Suprapubic skin (tissue), 4 donors: ENCODE data around the gene PROC. TPM values are rescaled to one million over a fixed set of nuclear protein-coding genes. Genes with fewer than 3 reads are reported as not detected.

ENCODE experiments used
- DNase-seq, 2 donors: peaks; one replicate each; pipeline ENCODE4 v3.0.0-alpha.2; 2019; ENCODE audit warnings: low spot score in 2 of 2
- H3K27ac ChIP-seq: fragments of 200-600 bp; sonication (generic); one replicate; pipeline ENCODE4 v1.5.1; 2019
- H3K27me3 ChIP-seq: fragments of 200-600 bp; sonication (generic); one replicate; pipeline ENCODE4 v1.5.1; 2019
- H3K36me3 ChIP-seq: fragments of 200-600 bp; sonication (generic); one replicate; pipeline ENCODE4 v1.5.1; 2019
- H3K4me1 ChIP-seq: fragments of 200-600 bp; sonication (generic); one replicate; pipeline ENCODE4 v1.5.1; 2019
- H3K4me3 ChIP-seq: fragments of 200-600 bp; sonication (generic); one replicate; pipeline ENCODE4 v1.5.1; 2019; ENCODE audit warnings: mild to moderate bottlenecking
- H3K9me3 ChIP-seq: fragments of 200-600 bp; sonication (generic); one replicate; pipeline ENCODE4 v1.5.1; 2019
- EP300 ChIP-seq: sonication (generic); formaldehyde crosslinking; IDR thresholded peaks from one replicate; pipeline ENCODE4 v1.6.1; 2017; ENCODE audit warnings: antibody characterized with exemption
- POLR2A ChIP-seq, 2 donors: fragments of 450-650 bp; IDR thresholded peaks; one replicate each; pipeline ENCODE4 v1.6.1; 2017; ENCODE audit warnings: antibody characterized with exemption in 2 of 2, mild to moderate bottlenecking in 2 of 2, moderate library complexity in 2 of 2
- POLR2AphosphoS5 ChIP-seq, 3 donors: sonication (generic); formaldehyde crosslinking; IDR thresholded peaks; one replicate each; pipeline ENCODE4 v1.6.1; 2017; ENCODE audit warnings: antibody characterized with exemption in 3 of 3
- WGBS: methylation state at CpG from one replicate; pipeline ENCODE4 v1.1.5; 2018; 5-methylcytosine and 5-hydroxymethylcytosine counted together
- total RNA-seq, 4 donors: library from RNA; depleted of rRNA; stranded (reverse); fragments of >200 nt; gene quantifications; one replicate each; pipeline ENCODE4 v1.1.0, GENCODE V29; 2016
- TF ChIP-seq, protein P1 (sequence below), 2 donors: fragments of 200-600 bp in 1 of 2; fragments of 450-650 bp in 1 of 2; sonication (generic) in 1 of 2; IDR thresholded peaks; one replicate each; pipeline ENCODE4 v1.5.1; 2016 to 2019; ENCODE audit warnings: antibody characterized with exemption in 2 of 2, mild to moderate bottlenecking in 1 of 2, moderate library complexity in 1 of 2

PROC gene
- 1 to 10 TPM in 1 of 4 donors, under 1 TPM in 1, not detected in 2; 0.36 to 7.1 TPM for total RNA-seq

DNA sequence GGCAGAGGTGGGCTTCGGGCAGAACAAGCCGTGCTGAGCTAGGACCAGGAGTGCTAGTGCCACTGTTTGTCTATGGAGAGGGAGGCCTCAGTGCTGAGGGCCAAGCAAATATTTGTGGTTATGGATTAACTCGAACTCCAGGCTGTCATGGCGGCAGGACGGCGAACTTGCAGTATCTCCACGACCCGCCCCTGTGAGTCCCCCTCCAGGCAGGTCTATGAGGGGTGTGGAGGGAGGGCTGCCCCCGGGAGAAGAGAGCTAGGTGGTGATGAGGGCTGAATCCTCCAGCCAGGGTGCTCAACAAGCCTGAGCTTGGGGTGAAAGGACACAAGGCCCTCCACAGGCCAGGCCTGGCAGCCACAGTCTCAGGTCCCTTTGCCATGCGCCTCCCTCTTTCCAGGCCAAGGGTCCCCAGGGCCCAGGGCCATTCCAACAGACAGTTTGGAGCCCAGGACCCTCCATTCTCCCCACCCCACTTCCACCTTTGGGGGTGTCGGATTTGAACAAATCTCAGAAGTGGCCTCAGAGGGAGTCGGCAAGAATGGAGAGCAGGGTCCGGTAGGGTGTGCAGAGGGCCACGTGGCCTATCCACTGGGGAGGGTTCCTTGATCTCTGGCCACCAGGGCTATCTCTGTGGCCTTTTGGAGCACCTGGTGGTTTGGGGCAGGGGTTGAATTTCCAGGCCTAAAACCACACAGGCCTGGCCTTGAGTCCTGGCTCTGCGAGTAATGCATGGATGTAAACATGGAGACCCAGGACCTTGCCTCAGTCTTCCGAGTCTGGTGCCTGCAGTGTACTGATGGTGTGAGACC lies at the start of gene PROC:
Gene PROC (plus strand): TSS at position 128 of the 812 bp plus-strand sequence. CDS start 1,516 bp downstream, outside the sequence.
- Histone ChIP-seq H3K36me3 (no peaks in the 10 kb centered on the region), H3K4me3 (no peak within 1 kb of the TSS), H3K4me1 (peaks cover 37% of the 10 kb centered on the region), H3K27ac (no peak within 1 kb of the TSS), H3K9me3 (no peaks in the 10 kb centered on the region), H3K27me3 (peaks cover 17% of the 10 kb centered on the region)
- 92% methylated on average over 8 of the region's 16 CpGs for WGBS
- no peak for DNase-seq
- no peak for TF ChIP-seq POLR2AphosphoS5 (IDR thresholded peaks at IDR 0.05)

DNA sequence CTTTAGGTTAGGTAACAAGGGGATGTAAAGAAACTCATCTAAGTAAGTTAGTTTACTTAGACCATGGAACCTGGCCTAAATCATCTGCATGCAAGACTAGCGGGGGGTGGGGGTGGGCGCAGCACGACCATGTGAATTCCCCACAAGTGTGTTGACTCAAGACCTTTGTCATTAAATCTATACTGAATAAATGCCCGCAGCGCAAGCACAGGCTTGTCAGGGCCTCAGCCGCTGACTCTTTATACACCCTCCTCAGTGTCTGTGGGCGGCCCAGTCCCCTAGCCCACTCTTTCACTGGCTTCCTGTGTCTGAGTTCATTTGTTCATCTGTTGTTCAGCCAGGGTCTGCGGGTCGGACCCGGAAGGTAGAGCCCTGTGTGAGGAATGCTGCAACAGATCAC lies 48.2 kb upstream of the PROC start:
- H3K27me3 ChIP-seq, result no peaks in the 10 kb centered on the region
- no peak for DNase-seq
- no peak overlapping the region for H3K27ac ChIP-seq
- 98% methylated on average over 10 of the region's 10 CpGs for whole genome bisulfite sequencing
- H3K36me3 ChIP-seq, result no peaks in the 10 kb centered on the region
- no peak for TF ChIP-seq POLR2A (IDR thresholded peaks at IDR 0.05)
- TF ChIP-seq, protein P1, sequence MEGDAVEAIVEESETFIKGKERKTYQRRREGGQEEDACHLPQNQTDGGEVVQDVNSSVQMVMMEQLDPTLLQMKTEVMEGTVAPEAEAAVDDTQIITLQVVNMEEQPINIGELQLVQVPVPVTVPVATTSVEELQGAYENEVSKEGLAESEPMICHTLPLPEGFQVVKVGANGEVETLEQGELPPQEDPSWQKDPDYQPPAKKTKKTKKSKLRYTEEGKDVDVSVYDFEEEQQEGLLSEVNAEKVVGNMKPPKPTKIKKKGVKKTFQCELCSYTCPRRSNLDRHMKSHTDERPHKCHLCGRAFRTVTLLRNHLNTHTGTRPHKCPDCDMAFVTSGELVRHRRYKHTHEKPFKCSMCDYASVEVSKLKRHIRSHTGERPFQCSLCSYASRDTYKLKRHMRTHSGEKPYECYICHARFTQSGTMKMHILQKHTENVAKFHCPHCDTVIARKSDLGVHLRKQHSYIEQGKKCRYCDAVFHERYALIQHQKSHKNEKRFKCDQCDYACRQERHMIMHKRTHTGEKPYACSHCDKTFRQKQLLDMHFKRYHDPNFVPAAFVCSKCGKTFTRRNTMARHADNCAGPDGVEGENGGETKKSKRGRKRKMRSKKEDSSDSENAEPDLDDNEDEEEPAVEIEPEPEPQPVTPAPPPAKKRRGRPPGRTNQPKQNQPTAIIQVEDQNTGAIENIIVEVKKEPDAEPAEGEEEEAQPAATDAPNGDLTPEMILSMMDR (IDR thresholded peaks at IDR 0.05), result no peak
- no peak for TF ChIP-seq POLR2AphosphoS5 (IDR thresholded peaks at IDR 0.05)
- peaks cover 5% of the 10 kb centered on the region for H3K4me1 ChIP-seq
- H3K4me3 ChIP-seq, result no peak overlapping the region
- H3K9me3 ChIP-seq, result peaks cover 8% of the 10 kb centered on the region

DNA sequence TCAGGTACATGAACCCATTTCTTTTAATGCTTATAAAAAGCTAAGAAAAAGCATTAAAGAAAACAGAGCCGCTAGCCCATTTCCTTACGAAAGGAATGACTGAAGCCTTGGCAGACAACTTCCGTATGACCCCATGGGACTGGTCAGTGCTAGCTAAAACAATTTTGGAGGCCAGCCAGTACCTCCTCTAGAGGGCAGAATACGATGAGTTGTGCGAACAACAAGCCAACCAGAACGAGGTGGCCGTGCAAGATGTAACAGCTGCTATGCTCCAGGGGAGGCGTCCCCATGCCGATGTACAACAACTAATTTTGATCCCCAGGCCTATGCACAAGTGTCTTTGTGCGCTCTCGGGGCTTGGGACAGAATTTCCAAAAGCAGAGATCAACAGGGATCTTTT lies 47.2 kb upstream of the PROC start:
- TF ChIP-seq EP300 (no peak), POLR2AphosphoS5 (IDR thresholded peaks at IDR 0.05) (no peak), POLR2A (IDR thresholded peaks at IDR 0.05) (no peak)
- TF ChIP-seq, protein P1 (IDR thresholded peaks at IDR 0.05), result no peak
- WGBS, result 89% methylated on average over 11 of the region's 11 CpGs

DNA sequence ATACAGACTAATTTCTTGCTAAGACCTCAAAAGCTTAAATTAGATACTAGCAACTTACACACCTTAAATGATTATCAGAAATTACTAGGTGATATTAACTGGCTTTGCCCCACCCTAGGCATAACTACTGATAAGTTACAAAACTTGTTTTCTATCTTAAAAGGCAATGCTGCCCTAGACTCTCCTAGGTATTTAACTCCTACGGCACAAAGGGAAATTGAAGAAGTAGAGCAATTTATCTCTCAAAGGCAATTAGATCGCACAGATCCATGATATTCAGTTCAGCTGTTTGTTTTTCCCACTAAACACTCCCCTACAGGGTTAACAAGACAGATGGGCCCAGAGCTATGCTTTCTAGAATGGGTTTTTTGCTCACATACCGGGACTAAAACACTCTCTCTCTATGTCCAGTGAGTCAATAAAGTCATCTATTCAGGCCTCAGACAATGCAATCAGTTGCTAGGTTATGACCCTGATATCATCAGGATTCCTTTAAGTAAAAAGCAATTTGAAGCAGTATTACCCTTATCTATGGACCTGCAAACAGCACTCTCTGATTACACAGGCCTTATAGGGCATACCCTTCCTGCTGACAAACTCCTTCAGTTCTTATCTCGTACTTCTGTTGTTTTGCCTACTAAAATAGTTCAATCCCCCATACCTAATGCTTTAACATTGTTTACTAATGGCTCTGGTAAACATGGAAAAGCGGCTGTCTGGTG lies 44.7 kb upstream of the PROC start:
- peaks cover 8% of the 10 kb centered on the region for H3K9me3 ChIP-seq
- no peaks in the 10 kb centered on the region for H3K27me3 ChIP-seq
- no peak for DNase-seq
- H3K36me3 ChIP-seq, result peaks cover 5% of the 10 kb centered on the region
- H3K4me3 ChIP-seq, result no peak overlapping the region
- 94% methylated on average over 5 of the region's 5 CpGs for WGBS
- TF ChIP-seq POLR2A (IDR thresholded peaks at IDR 0.05), result no peak
- no peak for TF ChIP-seq EP300
- no peak for TF ChIP-seq POLR2AphosphoS5 (IDR thresholded peaks at IDR 0.05)
- TF ChIP-seq, protein P1 (IDR thresholded peaks at IDR 0.05), result no peak
- H3K4me1 ChIP-seq, result no peaks in the 10 kb centered on the region
- H3K27ac ChIP-seq, result no peak overlapping the region

More for the DNA sequence above, 47.2 kb upstream of the PROC start:
- Histone ChIP-seq H3K27ac (no peak overlapping the region), H3K4me3 (no peak overlapping the region), H3K36me3 (no peaks in the 10 kb centered on the region), H3K4me1 (no peaks in the 10 kb centered on the region), H3K27me3 (no peaks in the 10 kb centered on the region), H3K9me3 (peaks cover 8% of the 10 kb centered on the region)
- DNase-seq, result no peak

DNA sequence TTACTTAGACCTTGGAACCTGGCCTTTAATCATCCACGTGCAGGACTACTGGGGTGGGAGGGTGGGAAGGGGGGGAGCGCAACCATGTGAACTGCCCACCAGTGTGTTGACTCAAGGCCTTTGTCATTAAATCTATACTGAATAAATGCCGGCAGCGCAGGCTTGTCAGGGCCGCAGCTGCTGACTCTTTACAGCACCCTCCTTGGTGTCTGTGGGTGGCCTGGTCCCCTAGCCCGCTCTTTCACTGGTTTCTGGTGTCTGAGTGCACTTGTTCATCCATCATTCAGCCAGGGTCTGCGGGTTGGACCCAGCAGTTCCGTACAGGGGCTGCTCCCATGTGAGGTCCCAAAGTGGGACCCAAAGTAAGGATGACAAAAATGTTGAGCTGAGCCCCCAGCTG lies 42.0 kb upstream of the PROC start:
- Histone ChIP-seq H3K4me3 (no peak overlapping the region), H3K27ac (no peak overlapping the region), H3K9me3 (peaks cover 8% of the 10 kb centered on the region), H3K36me3 (peaks cover 5% of the 10 kb centered on the region), H3K4me1 (peaks cover 8% of the 10 kb centered on the region), H3K27me3 (no peaks in the 10 kb centered on the region)
- 100% methylated on average over 5 of the region's 8 CpGs for WGBS
- DNase-seq, result no peak
- no peak for TF ChIP-seq EP300
- TF ChIP-seq POLR2A (IDR thresholded peaks at IDR 0.05), result no peak
- TF ChIP-seq, protein P1 (IDR thresholded peaks at IDR 0.05), result no peak
- no peak for TF ChIP-seq POLR2AphosphoS5 (IDR thresholded peaks at IDR 0.05)
